Right renal cortex interstitium (tissue), 3 donors: Measurements from ENCODE around the gene SERINC3. TPM values are rescaled to one million over a fixed set of nuclear protein-coding genes. Genes with fewer than 3 reads are reported as not detected.
"Not testable (repeated sequence)": the region's sequence is repeated elsewhere in the genome, so short reads cannot be mapped to it uniquely, and the experiment has no call there.

Source experiments
- DNase-seq, 3 donors: peaks; one replicate each; pipeline ENCODE4 v3.0.0-alpha.2; 2013; ENCODE audit warnings: low read depth in 3 of 3, low spot score in 2 of 3
- polyA plus RNA-seq, 3 donors: library from polyadenylated mRNA; unstranded; fragments of 120-200 nt; gene quantifications; one replicate each; pipeline ENCODE4 v1.2.1, GENCODE V29; 2013; ENCODE audit not compliant: insufficient read length in 3 of 3

The SERINC3 gene
- polyA plus RNA-seq, 3 donors = 73.7 to 76.0 (median 75.4) TPM

DNA sequence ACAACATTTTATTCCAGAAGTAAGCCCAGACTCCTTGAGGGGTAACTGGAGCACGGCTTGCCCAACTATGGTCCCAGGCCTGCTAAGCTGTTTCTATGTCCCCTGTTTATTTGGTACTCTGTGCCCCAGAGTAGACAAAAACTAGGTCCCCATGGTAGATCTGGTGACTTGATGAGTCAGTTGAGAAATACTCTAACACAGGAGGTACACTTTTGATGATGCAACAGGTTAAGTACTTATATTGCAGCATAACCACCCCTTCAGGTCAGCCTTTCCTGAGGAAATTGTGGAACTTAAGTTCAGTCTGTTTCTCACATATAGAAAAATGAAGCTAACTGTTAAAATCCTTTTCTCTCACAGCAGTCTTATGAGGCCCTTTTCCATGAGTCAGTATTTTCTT, 26.6 kb downstream of the SERINC3 start:
- DNase-seq = no peak

DNA sequence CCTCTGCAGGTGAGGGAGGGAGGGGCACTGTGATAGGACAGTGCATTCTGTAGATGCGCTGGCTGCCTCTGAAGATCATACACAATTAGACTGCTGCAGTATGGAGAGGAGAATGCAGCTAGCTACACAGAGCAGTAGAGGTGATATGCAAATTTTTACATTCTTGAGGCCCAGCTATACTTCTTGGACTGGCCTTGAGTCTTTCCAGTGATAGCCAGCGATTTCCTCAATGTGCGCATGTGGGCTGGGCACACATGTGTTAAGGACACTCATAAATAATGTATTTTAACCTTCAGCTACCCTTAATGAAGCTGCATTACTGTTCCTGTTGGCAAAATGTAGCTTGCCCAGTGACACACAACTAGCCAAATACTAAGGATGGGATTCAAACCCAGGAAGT, 27.2 kb downstream of the SERINC3 start:
- no peak for DNase-seq

DNA sequence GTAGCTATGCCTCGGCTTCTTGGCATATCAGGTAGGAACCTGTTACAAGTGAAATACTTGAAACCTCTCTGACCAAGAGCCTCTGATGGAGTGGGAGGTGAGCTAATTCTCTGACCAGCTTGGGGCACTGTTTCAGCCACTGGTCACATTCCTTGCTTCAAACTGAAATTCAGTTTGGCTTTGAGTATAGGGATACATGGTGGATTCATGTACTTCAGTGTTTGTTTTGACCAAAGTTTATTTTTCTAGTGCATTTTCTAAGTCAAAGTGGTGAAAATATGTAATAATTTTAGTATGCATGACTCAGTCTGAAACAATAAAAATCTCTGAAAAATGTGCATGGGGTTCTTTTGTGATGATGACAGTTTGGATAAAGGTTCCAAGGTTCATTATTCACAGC, 27.6 kb downstream of the SERINC3 start:
- no peak for DNase-seq

DNA sequence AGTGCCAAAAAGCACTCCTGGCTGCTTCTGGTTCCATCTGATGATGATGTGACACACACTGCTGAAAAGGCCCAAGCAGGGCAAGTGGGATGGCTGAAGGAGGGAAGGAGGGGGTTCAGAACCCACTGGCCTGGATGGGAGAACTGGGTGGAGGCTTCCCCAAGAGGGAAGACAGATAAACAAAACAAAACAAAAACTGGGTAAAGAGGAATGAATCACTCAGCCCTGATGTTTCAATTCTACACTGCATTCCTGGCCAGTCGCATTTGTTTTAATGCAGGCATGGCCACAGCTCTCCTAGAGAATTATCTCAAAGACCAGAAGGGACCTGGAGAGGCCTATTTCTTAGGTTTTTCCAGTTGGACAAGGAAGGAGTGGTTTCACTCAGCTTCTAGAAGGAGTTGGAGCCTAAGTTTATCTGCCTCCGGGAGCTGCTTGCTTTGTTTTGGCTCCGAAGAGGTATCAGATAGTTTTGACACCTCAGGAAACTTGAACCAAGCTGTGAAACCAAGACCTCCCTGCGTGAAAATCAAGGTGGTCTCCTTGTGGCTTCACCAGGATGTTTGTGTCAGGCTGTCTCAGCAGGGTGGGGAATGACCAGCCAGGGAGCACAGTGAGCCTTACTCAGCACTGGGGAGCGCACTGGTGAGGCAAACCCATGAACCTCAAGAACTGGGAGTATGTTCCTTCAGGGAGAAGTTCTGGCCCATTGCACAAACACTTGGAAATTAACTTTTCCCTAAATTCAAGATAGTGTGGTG, 30.1 kb downstream of the SERINC3 start:
- DNase-seq = no peak

DNA sequence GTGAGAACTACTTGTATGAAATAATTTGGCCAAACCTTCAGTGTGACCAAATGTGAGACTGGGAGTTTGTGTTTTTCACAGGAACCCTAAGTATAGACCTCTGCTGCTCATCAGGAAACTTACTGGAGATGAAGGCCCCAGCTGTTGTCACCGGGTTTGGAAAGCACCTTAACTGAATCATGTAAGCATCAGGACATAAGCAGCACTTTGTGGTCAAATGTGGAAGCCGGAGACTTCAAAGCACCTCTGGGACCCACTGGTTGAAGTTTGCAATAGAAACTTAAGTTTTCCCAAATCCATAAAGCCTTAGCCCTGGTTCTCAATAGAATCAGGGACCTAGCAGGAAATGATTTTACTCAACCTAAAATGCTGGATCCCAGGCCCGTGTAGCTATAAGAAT, 31.9 kb downstream of the SERINC3 start:
- DNase-seq = no peak

DNA sequence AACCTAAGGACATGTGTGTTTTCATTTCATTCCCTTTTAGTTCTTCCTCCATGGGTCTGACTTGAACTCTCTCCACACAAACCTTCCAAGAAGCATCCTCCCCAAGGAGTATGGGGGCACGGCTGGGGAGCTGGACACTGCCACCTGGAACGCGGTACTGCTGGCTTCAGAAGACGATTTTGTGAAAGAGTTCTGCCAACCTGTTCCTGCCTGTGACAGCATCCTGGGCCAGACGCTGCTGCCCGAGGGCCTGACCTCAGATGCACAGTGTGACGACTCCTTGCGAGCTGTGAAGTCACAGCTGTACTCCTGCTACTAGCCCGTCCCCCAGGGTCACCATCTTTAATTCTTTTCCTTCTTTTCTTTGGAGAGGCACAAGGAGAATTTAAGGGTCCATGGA, 32.6 kb downstream of the SERINC3 start:
- DNase-seq = no peak

DNA sequence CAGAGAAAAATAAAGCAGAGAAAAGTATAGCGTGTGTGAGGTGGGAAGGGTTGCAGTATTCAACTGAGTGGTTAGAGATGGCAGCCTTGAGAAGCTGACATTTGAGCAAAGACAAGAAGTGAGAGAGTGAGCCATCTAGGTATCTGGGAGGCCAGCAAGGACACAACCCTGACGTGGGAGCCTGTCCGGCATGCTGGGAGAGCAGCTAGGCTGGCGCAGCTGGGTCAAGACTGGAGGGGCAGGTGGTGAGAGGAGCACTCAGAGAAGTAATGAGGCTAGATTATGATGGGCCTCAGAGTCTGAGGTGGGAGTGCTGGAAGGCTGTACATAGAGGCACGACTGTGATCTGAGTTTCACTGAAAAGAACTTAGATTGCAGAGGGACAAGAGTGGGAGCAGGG, 33.3 kb downstream of the SERINC3 start:
- DNase-seq = no peak

DNA sequence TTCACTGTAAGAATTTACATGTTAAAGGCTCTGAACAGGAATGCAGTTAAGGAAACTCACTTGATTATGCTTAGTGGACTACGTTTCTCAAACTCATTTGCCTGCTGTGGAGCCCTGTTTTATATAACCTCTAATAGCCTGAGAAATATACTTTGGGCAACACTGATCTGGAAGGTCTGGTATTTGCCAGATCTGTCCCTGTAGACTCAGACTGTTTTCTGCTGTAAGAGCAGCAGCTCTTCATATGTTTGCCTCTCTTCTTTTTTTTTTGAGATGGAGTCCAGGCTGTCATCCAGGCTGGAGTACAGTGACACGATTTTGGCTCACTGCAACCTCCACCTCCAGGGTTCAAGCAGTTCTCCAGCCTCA, 36.1 kb downstream of the SERINC3 start:
- DNase-seq = no peak

DNA sequence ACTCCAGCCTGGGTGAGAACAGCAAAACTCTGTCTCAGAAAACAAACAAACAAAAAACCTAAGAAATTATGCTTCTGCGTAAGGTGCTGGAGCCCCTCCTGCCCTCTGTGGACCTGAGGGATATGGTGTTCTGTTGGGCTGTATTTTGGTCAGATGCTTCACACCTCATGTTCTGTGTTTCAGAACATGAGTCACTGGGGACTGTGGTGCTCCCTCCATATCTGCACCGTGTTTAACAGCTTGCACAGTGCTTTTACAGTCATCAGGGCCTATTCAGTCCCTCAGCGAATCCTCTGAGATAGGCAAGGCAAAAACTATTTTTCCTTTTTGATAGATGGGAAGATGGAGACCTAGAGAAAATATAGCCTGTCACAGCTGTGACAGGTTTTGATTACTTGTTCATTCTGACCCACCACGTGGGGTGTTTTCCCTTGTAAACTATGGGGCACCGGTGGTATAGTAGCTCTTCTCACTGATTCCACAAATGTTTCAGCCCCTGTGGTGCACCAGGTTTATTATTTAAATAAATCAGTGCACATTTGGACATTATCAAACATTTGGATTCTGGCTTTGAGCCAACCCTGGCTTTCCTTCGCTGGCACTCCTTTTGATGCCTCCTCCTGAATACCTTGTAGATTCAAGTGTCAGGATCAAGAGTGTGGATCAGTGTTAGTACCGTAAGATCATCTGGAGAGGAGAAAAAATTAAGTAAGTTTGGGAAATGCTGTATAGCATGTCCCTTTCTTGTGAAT, 36.6 kb downstream of the SERINC3 start:
- DNase-seq = no peak

DNA sequence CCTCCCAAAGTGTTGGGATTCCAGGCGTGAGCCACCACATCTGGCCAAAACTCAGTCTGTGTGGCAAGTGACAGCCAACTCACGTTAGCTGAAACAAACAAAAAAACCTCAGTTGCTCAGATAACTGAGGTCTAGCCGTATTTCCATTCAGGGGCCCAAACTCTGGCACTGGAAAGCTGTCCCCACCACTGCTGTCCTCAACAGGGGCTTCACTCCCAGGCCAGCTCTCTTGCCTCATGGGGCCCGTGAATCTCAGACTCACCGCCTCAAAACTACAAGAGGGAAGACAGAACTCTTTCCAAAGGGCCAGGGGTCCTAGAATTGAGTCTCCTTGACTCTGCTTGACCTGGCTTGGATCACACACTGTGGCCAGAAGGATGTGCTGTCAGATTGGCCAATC, 38.8 kb downstream of the SERINC3 start:
- no peak for DNase-seq

DNA sequence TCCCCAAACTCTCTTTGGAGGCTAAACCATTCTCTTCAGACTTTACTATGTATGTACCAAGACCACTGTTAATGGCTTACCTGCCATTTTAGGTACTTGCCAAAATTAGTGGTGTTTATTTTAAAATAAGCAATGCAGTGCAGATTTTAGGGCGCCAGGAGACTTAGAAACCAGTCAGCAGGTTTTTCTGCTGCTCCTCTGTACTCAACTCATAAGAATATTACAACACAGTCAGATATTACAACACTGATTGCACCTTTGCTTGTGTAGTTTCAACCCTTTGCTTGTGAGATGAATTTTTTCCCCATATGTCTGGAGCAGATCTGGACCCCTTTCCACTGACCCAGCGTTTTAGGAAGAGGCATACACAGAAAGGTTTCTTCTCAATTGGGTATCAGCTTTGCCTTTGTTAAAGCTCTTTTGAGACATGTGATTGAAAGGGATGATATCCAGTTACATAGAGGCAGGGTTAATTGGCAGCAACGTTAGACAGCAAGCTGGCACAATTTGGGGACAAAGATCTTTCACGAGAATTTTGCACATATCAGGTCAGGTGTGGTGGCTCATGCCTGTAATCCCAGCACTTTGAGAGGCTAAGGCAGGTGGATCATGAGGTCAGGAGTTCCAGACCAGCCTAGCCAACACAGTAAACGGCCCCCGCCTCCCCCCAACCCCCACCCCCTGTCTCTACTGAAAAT, 40.0 kb downstream of the SERINC3 start:
- DNase-seq = no peak

DNA sequence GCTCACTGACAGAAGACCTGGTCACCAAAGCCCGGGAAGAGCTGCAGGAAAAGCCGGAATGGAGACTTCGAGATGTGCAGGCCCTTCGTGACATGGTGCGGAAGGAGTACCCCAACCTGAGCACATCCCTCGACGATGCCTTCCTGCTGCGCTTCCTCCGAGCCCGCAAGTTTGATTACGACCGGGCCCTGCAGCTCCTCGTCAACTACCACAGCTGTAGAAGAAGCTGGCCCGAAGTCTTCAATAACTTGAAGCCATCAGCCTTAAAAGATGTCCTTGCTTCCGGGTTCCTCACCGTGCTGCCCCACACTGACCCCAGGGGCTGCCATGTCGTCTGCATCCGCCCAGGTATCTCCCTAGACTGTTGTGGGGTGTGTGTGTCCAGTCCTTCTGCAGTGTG, 41.8 kb downstream of the SERINC3 start:
- DNase-seq = no peak

DNA sequence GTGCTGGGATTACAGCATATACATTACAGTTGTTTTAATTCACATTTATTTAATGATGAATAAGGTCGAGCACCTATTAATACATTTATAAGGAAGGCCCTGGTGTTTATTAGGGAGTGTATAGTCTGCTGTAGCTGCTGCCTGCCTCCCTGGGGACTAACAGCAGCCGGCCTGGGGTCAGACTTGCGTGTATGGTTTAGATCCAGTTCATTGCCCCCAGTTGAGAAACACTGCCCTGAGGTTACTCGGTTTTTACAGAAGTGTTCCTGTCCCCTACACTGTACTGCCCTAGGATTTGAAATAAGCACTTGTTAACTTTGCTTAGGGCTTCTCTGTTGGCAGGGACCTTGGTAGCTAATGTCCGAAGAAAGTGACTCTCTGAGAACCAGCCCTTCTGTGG, 42.2 kb downstream of the SERINC3 start:
- DNase-seq = no peak

DNA sequence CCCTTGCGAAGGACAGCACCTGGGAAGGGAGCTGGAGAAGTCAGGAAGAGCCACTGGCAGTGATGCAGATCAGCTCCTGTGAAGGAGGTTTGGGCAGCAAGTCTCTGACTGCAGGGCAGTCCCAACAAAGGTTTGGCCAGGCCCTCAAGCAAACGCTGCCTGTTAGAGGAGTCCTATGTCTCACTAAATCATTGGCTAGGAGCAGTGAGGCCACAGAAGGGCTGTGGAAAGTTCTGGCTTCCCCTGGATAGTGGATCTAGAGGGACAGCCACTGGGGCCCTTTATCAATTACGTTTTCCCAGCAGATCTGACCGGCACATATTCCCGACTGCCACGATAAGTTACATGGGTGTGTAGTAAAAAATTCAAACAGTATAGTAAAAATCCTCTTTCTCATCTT, 43.7 kb downstream of the SERINC3 start:
- DNase-seq = no peak

DNA sequence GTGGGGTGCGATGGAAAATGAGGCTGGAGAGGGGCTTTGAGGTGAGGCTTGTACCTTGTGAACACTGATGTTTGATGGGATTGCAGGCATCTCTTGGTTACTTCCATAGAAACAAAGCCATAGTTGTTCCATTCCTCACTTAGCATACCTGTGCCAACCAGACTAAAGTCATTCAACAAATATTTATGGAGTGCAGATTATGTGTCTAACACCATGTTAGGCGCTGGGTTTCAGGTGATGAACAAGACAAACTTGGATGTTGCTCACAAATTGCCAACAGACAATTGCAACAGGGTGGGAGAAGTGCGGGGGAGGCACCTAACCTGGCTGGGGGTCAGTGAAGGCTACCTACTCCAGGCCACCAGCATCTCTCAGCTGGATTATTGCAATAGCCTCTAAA, 44.7 kb downstream of the SERINC3 start:
- DNase-seq = no peak

DNA sequence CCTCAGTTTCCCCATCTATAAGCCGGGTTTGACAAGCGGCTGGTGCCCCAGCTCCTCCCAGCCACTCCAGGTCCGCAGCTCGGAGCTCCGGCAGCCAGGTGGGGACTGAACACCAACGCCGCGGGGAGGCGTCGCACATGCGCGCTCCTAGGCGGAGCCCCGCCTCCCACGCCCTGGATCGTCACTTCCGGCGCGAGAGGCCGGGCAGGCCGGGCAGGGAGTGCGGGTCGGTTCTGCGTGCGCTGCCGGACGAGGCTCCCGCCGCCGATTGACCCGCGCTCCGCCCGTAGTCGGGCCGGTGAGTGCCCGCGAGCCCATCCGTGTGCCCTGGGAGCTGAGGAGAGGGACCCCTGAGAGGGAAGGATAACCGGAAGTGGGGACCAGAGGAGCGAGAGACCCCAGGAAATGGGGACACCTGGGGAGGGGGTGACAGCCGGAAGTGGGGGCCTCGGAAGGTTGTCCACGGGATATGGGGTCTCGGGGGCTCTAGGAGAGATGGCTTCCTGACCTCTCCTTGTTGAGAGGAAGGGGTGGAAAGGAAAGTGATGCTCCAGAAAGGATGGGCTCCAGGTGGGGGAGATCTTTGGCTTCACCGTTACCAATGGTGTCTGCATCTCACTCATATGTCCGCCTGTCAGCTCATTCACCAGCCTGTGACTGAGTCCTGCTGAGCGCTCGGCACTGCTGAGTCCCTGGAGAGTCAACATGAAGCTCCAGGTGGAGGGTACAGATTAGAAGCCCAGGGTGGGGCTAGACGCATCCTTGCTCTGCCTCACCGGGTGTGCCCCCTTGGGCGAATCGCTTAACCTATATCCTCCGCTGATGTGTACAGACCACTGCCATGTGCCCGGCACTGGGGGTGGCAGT, 45.9 kb downstream of the SERINC3 start, which contains the start of gene TTPAL:
TSS of gene TTPAL (plus strand) at position 181 of the 867 bp plus-strand sequence. CDS start 4,126 bp downstream, outside the sequence.
- DNase-seq = peak; percentile 62 to 82 (median 72)

DNA sequence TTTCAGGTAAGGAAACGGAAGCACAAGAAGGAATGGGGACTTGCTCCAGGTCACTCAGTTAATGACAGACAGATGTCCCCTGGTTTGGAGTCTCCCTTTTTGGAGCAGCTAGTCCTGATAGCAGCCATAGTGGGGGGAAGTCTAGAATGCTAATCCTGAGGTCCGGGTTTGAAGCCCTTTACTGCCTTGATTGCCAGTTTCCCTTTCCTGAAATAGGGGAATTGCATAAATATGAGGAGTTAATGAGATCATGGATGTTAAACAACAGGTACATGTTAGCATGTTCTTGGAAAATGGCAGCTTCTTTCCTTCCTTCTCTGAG, 46.5 kb downstream of the SERINC3 start:
- no peak for DNase-seq

DNA sequence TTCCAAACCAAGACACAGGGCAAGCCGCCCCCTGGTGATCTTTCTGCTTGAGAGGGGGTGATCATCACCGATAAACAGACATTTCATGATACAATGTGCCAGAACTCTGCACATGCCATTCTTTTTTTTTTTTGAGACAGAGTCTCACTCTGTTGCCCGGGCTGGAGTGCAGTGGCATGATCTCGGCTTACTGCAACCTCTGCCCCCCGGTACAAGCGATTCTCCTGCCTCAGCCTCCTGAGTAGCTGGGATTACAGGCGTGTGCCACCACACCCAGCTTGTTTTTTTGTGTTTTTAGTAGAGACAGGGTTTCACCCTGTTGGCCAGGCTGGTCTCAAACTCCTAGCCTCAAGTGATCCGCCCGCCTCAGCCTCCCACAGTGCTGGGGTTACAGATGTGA, 49.6 kb downstream of the SERINC3 start:
- DNase-seq = not testable (repeated sequence)

DNA sequence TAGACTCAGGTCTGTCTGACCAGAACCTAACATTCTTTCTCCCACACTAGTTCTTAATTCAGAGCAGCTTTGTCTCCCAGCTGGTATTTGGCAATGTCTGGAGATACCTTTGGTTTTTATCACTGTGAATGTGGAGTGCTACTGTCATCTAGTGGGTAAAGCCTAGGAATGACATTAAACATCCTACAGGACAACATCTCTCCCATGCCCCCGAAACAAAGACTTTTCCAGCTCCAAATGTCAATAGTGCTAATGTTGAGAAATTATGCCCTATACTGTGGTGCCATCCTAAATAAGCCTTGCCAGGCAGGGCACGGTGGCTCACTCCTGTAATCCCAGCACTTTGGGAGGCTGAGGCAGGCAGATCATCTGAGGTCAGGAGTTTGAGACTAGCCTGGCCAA, 50.4 kb downstream of the SERINC3 start:
- no peak for DNase-seq

DNA sequence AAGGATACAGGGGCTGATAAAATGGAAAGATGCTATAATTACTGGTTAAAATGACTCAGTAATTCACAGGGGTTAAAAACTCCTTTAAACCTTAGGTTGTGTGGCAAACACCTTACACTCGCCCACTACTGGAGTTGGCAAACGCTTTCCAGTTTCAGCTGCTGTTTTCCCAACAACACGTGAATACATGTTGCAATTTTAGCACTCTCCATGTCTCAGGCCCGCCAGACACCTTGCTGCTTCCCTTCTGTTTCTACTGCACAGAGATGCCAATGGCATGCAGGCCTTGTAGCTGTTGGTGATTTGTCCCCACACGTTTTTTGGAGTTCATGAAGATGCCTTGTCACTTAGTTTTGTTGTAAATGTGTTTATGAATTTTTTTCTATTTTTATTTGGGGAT, 51.5 kb downstream of the SERINC3 start:
- DNase-seq = no peak
